HG02981 (cell line): Measurements from ENCODE around the gene CD4.

Source experiments
- ATAC-seq: cut with Tn5 transposase; IDR thresholded peaks from one replicate; pipeline ENCODE4 v1.9.1; 2021; ENCODE audit warnings: mild to moderate bottlenecking, moderate library complexity; ENCODE audit not compliant: unreplicated experiment

Gene CD4

GRCh38 chr12:6777386-6777785 lies 11.9 kb upstream of the CD4 start:
- ATAC-seq: no peak

- ATAC-seq: no peak
These were observed 11.1 kb upstream of the CD4 start for GRCh38 chr12:6778217-6778573.

- ATAC-seq: peak; percentile 71
These were observed 10.5 kb upstream of the CD4 start for GRCh38 chr12:6778574-6779550.

GRCh38 chr12:6779708-6780432 lies 9.5 kb upstream of the CD4 start:
- ATAC-seq: no peak

- ATAC-seq: no peak
These were observed 8.8 kb upstream of the CD4 start for GRCh38 chr12:6780573-6780972.

- no peak for ATAC-seq
These were observed 7.2 kb upstream of the CD4 start for GRCh38 chr12:6782119-6782518.

- no peak for ATAC-seq
These were observed 6.3 kb upstream of the CD4 start for GRCh38 chr12:6782850-6783566.

GRCh38 chr12:6783828-6784227 lies 5.5 kb upstream of the CD4 start:
- ATAC-seq: no peak

- no peak for ATAC-seq
These were observed 5.0 kb upstream of the CD4 start for GRCh38 chr12:6784296-6784695.

GRCh38 chr12:6784761-6785160 lies 4.6 kb upstream of the CD4 start:
- no peak for ATAC-seq

GRCh38 chr12:6786416-6787094 lies 2.8 kb upstream of the CD4 start:
- no peak for ATAC-seq

- ATAC-seq: no peak
These were observed 2.0 kb upstream of the CD4 start for GRCh38 chr12:6787309-6787708.

- no peak for ATAC-seq
These were observed 1.3 kb downstream of the CD4 start for GRCh38 chr12:6790496-6791150.

- no peak for ATAC-seq
These were observed 2.7 kb downstream of the CD4 start for GRCh38 chr12:6791931-6792520.

- ATAC-seq: no peak
These were observed 3.3 kb downstream of the CD4 start for GRCh38 chr12:6792522-6793201.

GRCh38 chr12:6795088-6795487 lies 5.8 kb downstream of the CD4 start:
- no peak for ATAC-seq

- no peak for ATAC-seq
These were observed 7.2 kb downstream of the CD4 start for GRCh38 chr12:6796576-6796975.

- ATAC-seq: no peak
These were observed 9.8 kb downstream of the CD4 start for GRCh38 chr12:6799147-6799546.

- ATAC-seq: no peak
These were observed 17.8 kb downstream of the CD4 start for GRCh38 chr12:6807170-6807569.
